Islet precursor cell (in vitro differentiated cells): Measurements from ENCODE around the gene ALLC.
A peak's percentile ranks its signal among the peaks of the same experiment; 100 is the strongest.

Experiments used
- DNase-seq: peaks from one replicate; pipeline ENCODE4 v3.0.0-alpha.2; 2018

ALLC gene

GRCh38 chr2:3727397-3728045 lies 69.5 kb downstream of the ALLC start:
- peak; percentile 74 for DNase-seq

GRCh38 chr2:3728104-3729054 lies 70.4 kb downstream of the ALLC start:
- DNase-seq, result no peak

GRCh38 chr2:3729055-3729448 lies 71.1 kb downstream of the ALLC start:
- DNase-seq, result peak; percentile 32

GRCh38 chr2:3729786-3730185 lies 71.8 kb downstream of the ALLC start:
- DNase-seq, result peak; percentile 36

- no peak for DNase-seq
These were observed 72.6 kb downstream of the ALLC start for GRCh38 chr2:3730646-3731045.

GRCh38 chr2:3731829-3732228 lies 73.8 kb downstream of the ALLC start:
- DNase-seq, result no peak

- peak; percentile 22 for DNase-seq
These were observed 78.1 kb downstream of the ALLC start for GRCh38 chr2:3736112-3736511.

GRCh38 chr2:3737128-3737527 lies 79.1 kb downstream of the ALLC start:
- DNase-seq, result peak; percentile 22

GRCh38 chr2:3738454-3738853 lies 80.5 kb downstream of the ALLC start:
- peak; percentile 69 for DNase-seq

GRCh38 chr2:3739313-3739712 lies 81.3 kb downstream of the ALLC start:
- DNase-seq, result no peak

- no peak for DNase-seq
These were observed 83.4 kb downstream of the ALLC start for GRCh38 chr2:3741396-3741795.

- no peak for DNase-seq
These were observed 84.0 kb downstream of the ALLC start for GRCh38 chr2:3741867-3742602.

GRCh38 chr2:3742743-3743508 lies 84.9 kb downstream of the ALLC start:
- no peak for DNase-seq

- DNase-seq, result no peak
These were observed 86.1 kb downstream of the ALLC start for GRCh38 chr2:3743951-3744555.

GRCh38 chr2:3745920-3746319 lies 87.9 kb downstream of the ALLC start:
- DNase-seq, result no peak

- DNase-seq, result peak; percentile 43
These were observed 89.1 kb downstream of the ALLC start for GRCh38 chr2:3747032-3747654.

GRCh38 chr2:3747826-3748225 lies 89.8 kb downstream of the ALLC start:
- DNase-seq, result no peak

GRCh38 chr2:3749201-3749600 lies 91.2 kb downstream of the ALLC start:
- no peak for DNase-seq

- peak; percentile 48 for DNase-seq
These were observed 93.3 kb downstream of the ALLC start for GRCh38 chr2:3751251-3751650.

GRCh38 chr2:3751806-3752205 lies 93.8 kb downstream of the ALLC start:
- DNase-seq, result peak; percentile 32
